ENCODE results near the gene TMEM45A. TPM values are rescaled to one million over a fixed set of nuclear protein-coding genes. Genes with fewer than 3 reads are reported as not detected.

Gene TMEM45A
- total and polyA plus RNA-seq, 7 donors: 1.5 to 5.4 (median 1.7) TPM

GRCh38 chr3:100613721-100614390 lies 121.4 kb downstream of the TMEM45A start:
- TF ChIP-seq, protein P1, sequence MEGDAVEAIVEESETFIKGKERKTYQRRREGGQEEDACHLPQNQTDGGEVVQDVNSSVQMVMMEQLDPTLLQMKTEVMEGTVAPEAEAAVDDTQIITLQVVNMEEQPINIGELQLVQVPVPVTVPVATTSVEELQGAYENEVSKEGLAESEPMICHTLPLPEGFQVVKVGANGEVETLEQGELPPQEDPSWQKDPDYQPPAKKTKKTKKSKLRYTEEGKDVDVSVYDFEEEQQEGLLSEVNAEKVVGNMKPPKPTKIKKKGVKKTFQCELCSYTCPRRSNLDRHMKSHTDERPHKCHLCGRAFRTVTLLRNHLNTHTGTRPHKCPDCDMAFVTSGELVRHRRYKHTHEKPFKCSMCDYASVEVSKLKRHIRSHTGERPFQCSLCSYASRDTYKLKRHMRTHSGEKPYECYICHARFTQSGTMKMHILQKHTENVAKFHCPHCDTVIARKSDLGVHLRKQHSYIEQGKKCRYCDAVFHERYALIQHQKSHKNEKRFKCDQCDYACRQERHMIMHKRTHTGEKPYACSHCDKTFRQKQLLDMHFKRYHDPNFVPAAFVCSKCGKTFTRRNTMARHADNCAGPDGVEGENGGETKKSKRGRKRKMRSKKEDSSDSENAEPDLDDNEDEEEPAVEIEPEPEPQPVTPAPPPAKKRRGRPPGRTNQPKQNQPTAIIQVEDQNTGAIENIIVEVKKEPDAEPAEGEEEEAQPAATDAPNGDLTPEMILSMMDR (IDR thresholded peaks at IDR 0.05): no peak
- no peak for ATAC-seq
- no peak for DNase-seq
- Histone ChIP-seq H3K9me3 (no peaks in the 10 kb centered on the region), H3K36me3 (ENCODE audit: insufficient read depth in 1 of 2, low read depth in 1 of 2) (no peaks in the 10 kb centered on the region), H3K4me3 (no peak overlapping the region), H3K27ac (no peak overlapping the region), H3K4me1 (no peaks in the 10 kb centered on the region), H3K27me3 (ENCODE audit: insufficient read depth in 3 of 3, low read length in 2 of 3) (peaks cover 0 to 4% (median 0%) of the 10 kb centered on the region in 3 donors)
- intact Hi-C loops (cut with DNase I): no loop called here
- WGBS, 3 donors: 41 to 50% (median 45%) methylated on average over 4 of the region's 4 CpGs

GRCh38 chr3:100614941-100615340 lies 122.5 kb downstream of the TMEM45A start:
- TF ChIP-seq, protein P1 (IDR thresholded peaks at IDR 0.05): no peak
- Histone ChIP-seq H3K4me3 (no peak overlapping the region), H3K9me3 (no peaks in the 10 kb centered on the region), H3K27me3 (ENCODE audit: insufficient read depth in 3 of 3, low read length in 2 of 3) (peaks cover 0 to 2% (median 0%) of the 10 kb centered on the region in 3 donors), H3K27ac (no peak overlapping the region), H3K36me3 (ENCODE audit: insufficient read depth in 1 of 2, low read depth in 1 of 2) (no peaks in the 10 kb centered on the region), H3K4me1 (no peaks in the 10 kb centered on the region)
- DNase-seq (no peak), ATAC-seq (no peak)
- intact Hi-C loops (cut with DNase I): no loop called here

DNA sequence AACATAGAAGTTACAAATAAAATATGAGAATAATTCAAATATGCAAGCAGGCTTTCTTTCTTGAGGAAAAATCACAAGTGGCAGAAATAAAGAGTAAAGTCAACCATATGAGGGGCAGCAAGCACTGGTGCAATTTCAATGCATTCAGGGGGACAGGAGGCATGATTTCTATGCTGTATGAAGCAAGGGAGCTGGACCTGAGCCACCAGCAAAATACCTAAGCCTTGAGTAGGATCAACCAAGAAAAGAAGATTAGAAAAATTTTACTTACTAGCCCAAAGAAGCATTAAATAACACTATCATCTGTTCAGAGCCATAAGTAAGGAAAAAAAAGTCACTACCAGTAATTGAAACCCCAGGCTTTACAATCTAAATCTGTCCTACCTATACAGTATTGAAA lies 123.3 kb downstream of the TMEM45A start:
- no peaks in the 10 kb centered on the region for H3K36me3 ChIP-seq (ENCODE audit: insufficient read depth in 1 of 2, low read depth in 1 of 2)
- H3K27me3 ChIP-seq (ENCODE audit: insufficient read depth in 3 of 3, low read length in 2 of 3): no peaks in the 10 kb centered on the region
- DNase-seq (no peak), ATAC-seq (no peak)
- H3K4me1 ChIP-seq: no peaks in the 10 kb centered on the region
- H3K27ac ChIP-seq: no peak overlapping the region
- intact Hi-C loops (cut with DNase I): no loop called here
- TF ChIP-seq, protein P1 (IDR thresholded peaks at IDR 0.05): no peak
- no peak overlapping the region for H3K4me3 ChIP-seq
- no peaks in the 10 kb centered on the region for H3K9me3 ChIP-seq

- Histone ChIP-seq H3K36me3 (ENCODE audit: insufficient read depth in 1 of 2, low read depth in 1 of 2) (no peaks in the 10 kb centered on the region), H3K9me3 (peaks cover 3% of the 10 kb centered on the region), H3K4me3 (no peak overlapping the region), H3K4me1 (no peaks in the 10 kb centered on the region), H3K27me3 (ENCODE audit: insufficient read depth in 3 of 3, low read length in 2 of 3) (no peaks in the 10 kb centered on the region), H3K27ac (no peak overlapping the region)
- TF ChIP-seq, protein P1 (IDR thresholded peaks at IDR 0.05): no peak
- DNase-seq (no peak), ATAC-seq (no peak)
- intact Hi-C loops (cut with DNase I): no loop called here
Measured at GRCh38 chr3:100621251-100621650, 128.8 kb downstream of the TMEM45A start.

Other genes with a start within 250 kb of the TMEM45A start
- 10 to 100 TPM; 36.9 to 47.8 (median 40.5) TPM for gene TBC1D23, start 231.6 kb upstream of the TMEM45A start, total RNA-seq
- gene TBC1D23, start 231.6 kb upstream of the TMEM45A start, polyA plus RNA-seq: 10 to 100 TPM in 2 of 3 donors, 1 to 10 TPM in 1; 9.9 to 29.3 (median 19.5) TPM
- gene NIT2, start 157.9 kb upstream of the TMEM45A start, total RNA-seq: 10 to 100 TPM; 36.8 to 60.7 (median 44.3) TPM
- 10 to 100 TPM; 15.3 to 25.3 (median 25.1) TPM for gene NIT2, start 157.9 kb upstream of the TMEM45A start, polyA plus RNA-seq
- gene TOMM70, start 91.5 kb upstream of the TMEM45A start, total RNA-seq: 10 to 100 TPM; 67.8 to 94.5 (median 84.1) TPM
- gene TOMM70, start 91.5 kb upstream of the TMEM45A start, polyA plus RNA-seq: 10 to 100 TPM; 51.1 to 97.2 (median 76.1) TPM
- gene LNP1, start 91.1 kb upstream of the TMEM45A start, total RNA-seq: 1 to 10 TPM; 1.6 to 3.2 (median 1.9) TPM
- 1 to 10 TPM in 2 of 3 donors, under 1 TPM in 1; 0.96 to 5.1 (median 1.2) TPM for gene LNP1, start 91.1 kb upstream of the TMEM45A start, polyA plus RNA-seq
- gene ADGRG7, start 117.0 kb downstream of the TMEM45A start, total RNA-seq: under 1 TPM in 1 of 4 donors, not detected in 3; 0.22 TPM
- under 1 TPM in 1 of 3 donors, not detected in 2; 0.04 TPM for gene ADGRG7, start 117.0 kb downstream of the TMEM45A start, polyA plus RNA-seq
- gene TFG, start 216.9 kb downstream of the TMEM45A start, total RNA-seq: 10 to 100 TPM; 55.8 to 69.7 (median 63.4) TPM
- 100 to 1,000 TPM in 1 of 3 donors, 10 to 100 TPM in 2; 57.8 to 129 (median 99.9) TPM for gene TFG, start 216.9 kb downstream of the TMEM45A start, polyA plus RNA-seq

Measured in psoas muscle (tissue), 8 donors.